Epithelial cell of proximal tubule (primary cell): ENCODE measurements around the gene SLC45A3. TPM values are rescaled to one million over a fixed set of nuclear protein-coding genes. Genes with fewer than 3 reads are reported as not detected.
A peak's percentile ranks its signal among the peaks of the same experiment; 100 is the strongest.

Experiments
- DNase-seq: peaks from one replicate; pipeline ENCODE4 v3.0.0-alpha.2; 2011; ENCODE audit warnings: low read depth
- H3K4me3 ChIP-seq: 2 replicates; pipeline ENCODE4 v1.5.1; 2011; ENCODE audit warnings: low read depth, mild to moderate bottlenecking, low read length
- total RNA-seq: library from RNA; depleted of rRNA; stranded (reverse); fragments of >200 nt; gene quantifications from 2 replicates; pipeline ENCODE4 v1.2.3, GENCODE V29; 2015
- TF ChIP-seq, protein P1 (sequence below): conservative IDR thresholded peaks from 2 replicates; pipeline ENCODE4 v1.5.1; 2012; ENCODE audit warnings: low read depth, mild to moderate bottlenecking, low read length

The SLC45A3 gene
- total RNA-seq, 1 donor from 2014 or later = 6.5 TPM

DNA sequence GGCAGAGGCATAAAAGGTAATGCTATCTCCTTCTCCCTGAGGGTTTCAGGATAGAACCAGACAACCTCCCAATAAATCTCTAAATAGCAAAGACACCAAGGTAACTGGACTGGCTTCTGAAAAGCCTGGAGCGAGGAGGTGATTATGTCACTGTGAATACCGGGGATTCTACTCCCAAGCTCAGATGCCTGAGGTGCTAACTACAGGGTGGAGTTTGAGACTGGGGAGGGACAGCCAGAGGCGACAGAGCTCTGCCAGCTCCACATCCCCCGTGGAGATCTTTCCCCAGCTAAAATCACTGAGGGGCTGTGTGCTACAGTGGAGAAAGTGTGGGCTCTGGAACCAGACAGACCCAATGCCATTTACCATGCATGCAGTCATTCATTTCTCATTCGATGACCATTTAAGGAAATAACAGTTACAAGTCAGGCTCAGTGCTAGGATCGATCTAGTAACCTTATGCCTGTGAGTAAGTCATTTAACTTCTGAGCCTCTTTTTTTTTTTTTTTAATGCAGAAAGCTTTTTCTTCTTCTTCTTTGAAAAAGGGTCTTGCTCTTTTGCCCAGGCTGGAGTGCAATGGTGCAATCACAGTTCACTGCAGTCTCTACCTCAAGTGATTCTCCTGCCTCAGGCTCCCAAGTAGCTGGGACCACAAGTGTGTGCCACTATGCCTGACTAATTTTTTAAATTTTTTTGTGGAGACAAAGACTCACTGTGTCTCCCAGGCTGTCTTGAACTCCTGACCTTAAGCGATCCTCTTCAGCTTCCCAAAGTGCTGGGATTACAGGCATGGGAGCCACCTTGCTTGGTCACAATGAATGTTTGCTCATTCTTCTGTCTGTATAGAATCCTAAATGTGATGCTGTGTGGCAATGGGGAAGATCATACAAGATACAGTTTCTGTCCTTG is 8.1 kb upstream of the SLC45A3 start:
- DNase-seq = no peak
- TF ChIP-seq, protein P1, sequence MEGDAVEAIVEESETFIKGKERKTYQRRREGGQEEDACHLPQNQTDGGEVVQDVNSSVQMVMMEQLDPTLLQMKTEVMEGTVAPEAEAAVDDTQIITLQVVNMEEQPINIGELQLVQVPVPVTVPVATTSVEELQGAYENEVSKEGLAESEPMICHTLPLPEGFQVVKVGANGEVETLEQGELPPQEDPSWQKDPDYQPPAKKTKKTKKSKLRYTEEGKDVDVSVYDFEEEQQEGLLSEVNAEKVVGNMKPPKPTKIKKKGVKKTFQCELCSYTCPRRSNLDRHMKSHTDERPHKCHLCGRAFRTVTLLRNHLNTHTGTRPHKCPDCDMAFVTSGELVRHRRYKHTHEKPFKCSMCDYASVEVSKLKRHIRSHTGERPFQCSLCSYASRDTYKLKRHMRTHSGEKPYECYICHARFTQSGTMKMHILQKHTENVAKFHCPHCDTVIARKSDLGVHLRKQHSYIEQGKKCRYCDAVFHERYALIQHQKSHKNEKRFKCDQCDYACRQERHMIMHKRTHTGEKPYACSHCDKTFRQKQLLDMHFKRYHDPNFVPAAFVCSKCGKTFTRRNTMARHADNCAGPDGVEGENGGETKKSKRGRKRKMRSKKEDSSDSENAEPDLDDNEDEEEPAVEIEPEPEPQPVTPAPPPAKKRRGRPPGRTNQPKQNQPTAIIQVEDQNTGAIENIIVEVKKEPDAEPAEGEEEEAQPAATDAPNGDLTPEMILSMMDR = no peak

DNA sequence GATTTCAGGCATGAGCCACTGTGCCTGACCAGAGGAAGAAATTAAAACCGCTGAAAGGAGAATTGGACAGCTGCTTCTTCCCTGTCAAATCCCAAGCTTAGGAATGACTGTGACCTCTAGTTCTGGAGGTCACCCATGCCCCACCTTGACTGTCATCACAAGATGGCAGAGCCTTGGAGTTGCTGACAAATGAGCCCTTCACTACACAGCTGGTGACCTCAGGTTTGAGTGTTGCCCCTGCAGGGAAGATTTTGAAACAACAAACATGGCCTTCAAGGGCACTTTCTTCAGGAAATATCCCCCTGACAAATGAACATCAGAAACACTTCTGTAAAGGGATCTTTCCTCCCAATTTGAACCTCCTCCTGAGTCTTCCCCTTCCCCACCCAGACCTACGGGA is 6.9 kb upstream of the SLC45A3 start:
- H3K4me3 ChIP-seq = no peak overlapping the region
- DNase-seq = no peak
- TF ChIP-seq, protein P1 = no peak

More for the DNA sequence above, 8.1 kb upstream of the SLC45A3 start:
- no peak overlapping the region for H3K4me3 ChIP-seq

DNA sequence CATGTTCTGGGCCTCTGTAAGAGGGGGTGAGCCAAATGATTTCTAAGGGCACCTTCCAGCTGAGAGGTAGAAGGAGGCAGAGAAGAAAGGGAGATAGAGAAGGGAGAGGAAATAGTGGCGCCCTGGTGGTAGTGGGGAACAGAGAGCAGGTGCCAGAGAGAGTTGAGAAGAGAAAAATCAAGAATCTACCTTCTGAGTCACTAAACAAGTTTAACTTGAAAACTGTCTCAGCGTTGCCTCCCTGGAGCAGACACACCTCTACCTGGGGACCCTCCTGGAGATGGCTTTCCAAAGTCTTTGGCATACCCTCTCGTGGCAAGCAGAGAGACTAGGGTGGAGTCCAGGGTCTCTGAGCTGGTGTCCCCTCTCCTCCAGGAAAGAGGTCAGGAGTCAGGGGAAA is 1.1 kb upstream of the SLC45A3 start:
- TF ChIP-seq, protein P1 = no peak
- H3K4me3 ChIP-seq = no peak overlapping the region
- DNase-seq = no peak

DNA sequence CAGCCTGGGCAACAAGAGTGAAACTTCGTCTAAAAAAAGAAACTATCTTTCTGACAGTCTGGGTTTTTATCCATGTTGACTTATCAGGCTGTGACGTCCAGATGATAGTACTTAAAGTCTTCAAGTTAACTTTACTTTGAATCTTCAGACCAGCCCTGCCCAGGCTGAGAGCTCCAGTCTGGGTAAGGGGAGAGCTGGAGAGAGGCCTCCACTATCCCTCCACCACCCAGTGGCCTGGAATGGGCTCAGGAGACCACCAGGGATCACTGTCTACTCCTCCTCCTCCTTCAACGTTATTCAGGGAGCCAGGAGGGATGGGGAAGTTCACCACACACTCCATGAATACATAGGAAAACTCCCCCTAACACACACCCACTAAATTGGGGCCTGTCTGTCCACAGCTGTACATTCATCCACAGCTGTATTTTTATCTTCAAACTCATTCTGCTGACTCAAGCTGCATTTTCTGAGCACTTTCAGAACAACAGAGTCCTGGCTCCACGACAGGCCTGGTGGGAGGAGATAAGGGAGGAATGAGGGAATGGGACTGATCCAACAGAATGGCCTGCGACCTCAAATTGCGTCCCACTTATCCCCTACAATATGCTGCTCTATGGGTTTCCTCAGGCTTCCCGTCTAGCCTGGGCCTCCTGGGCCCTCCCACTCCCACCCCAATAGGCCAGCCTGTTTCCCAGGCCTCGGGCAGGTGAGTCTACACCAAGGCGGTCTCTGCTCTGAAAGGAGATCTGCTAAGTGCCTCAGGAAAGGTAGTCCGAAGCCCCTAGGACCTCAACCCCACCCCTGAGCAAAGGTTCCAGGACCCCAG is 1.8 kb downstream of the SLC45A3 start:
- H3K4me3 ChIP-seq = peak overlapping the region; percentile 54
- TF ChIP-seq, protein P1 = no peak

DNA sequence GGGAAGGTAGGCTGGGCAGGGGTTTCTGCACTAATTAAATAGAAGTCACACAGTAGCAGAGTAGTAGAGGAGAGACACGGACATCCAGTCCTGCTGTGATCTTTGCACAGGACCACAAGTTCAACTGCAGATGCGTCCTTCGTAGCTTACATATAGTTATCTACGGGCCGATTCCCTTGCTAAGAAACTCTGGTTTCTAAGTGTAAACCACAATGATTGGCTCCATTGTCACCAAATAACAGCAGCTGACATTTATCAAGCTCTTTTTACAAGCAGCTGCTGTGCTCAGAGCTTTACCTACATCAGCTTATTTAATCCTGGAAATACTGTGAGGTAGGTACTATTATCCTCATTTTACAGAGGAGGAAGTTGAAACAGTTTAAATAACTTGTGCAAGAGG is 3.1 kb downstream of the SLC45A3 start:
- no peak overlapping the region for H3K4me3 ChIP-seq
- TF ChIP-seq, protein P1 = no peak
- no peak for DNase-seq

More for the DNA sequence above, 1.8 kb downstream of the SLC45A3 start:
- no peak for DNase-seq

DNA sequence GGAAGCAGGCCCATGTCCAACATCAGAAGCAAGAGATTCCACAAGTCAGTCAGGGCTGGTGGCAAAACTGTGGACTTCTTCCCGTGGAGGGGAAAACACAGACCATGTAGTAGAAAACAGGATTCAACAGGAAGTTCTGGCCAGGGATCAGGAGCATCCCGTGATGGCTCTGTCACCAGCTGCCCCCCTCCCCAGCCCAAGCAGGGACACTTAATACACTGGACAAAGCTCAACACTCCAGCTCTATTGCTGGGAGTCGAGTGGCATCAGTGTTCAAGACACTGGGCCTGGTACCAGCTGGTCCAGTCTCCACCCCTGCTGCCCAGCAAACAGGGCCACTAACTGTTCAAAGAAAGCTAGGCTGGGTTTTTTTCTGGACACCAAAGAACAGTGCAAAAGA is 3.7 kb downstream of the SLC45A3 start:
- H3K4me3 ChIP-seq = no peak overlapping the region
- no peak for DNase-seq
- TF ChIP-seq, protein P1 = no peak
